Measurements from ENCODE around the gene DOHH. TPM values are rescaled to one million over a fixed set of nuclear protein-coding genes. Genes with fewer than 3 reads are reported as not detected.
A peak's percentile ranks its signal among the peaks of the same experiment; 100 is the strongest.

The DOHH gene
- total RNA-seq, 1 donor from 2014 or later = 12.2 TPM

- H3K27ac ChIP-seq = no peak overlapping the region
- H3K4me1 ChIP-seq = no peaks in the 10 kb centered on the region
- H3K4me3 ChIP-seq = no peak overlapping the region
- no peak for ATAC-seq
- peaks cover 49% of the 10 kb centered on the region for H3K36me3 ChIP-seq
- no peaks in the 10 kb centered on the region for H3K27me3 ChIP-seq
- DNase-seq = no peak
- no peak for TF ChIP-seq CTCF (IDR thresholded peaks at IDR 0.05)
- no peaks in the 10 kb centered on the region for H3K9me3 ChIP-seq
- intact Hi-C loops (cut with DNase I) = no loop called here
Observed at GRCh38 chr19:3492919-3493318, 7.6 kb downstream of the DOHH start.

GRCh38 chr19:3492131-3492839 lies 8.2 kb downstream of the DOHH start:
- Histone ChIP-seq H3K4me1 (no peaks in the 10 kb centered on the region), H3K27me3 (no peaks in the 10 kb centered on the region), H3K36me3 (peaks cover 49% of the 10 kb centered on the region), H3K27ac (no peak overlapping the region), H3K4me3 (no peak overlapping the region), H3K9me3 (no peaks in the 10 kb centered on the region)
- TF ChIP-seq CTCF (IDR thresholded peaks at IDR 0.05) = no peak
- intact Hi-C loops (cut with DNase I) = no loop called here
- ATAC-seq = peak; percentile 11
- no peak for DNase-seq

GRCh38 chr19:3491396-3492119 lies 8.9 kb downstream of the DOHH start:
- Histone ChIP-seq H3K27ac (no peak overlapping the region), H3K4me3 (no peak overlapping the region), H3K36me3 (peaks cover 48% of the 10 kb centered on the region), H3K9me3 (no peaks in the 10 kb centered on the region), H3K27me3 (no peaks in the 10 kb centered on the region), H3K4me1 (no peaks in the 10 kb centered on the region)
- peak; percentile 7 for ATAC-seq
- DNase-seq = no peak
- intact Hi-C loops (cut with DNase I) = no loop called here
- no peak for TF ChIP-seq CTCF (IDR thresholded peaks at IDR 0.05)

GRCh38 chr19:3483226-3483628 lies 17.2 kb downstream of the DOHH start, which contains the start of gene SMIM44:
TSS of gene SMIM44 (minus strand) at chr19:3483441. CDS start at chr19:3483403, 38 bp downstream.
- no peaks in the 10 kb centered on the region for H3K4me1 ChIP-seq
- no peak for ATAC-seq
- no peak within 1 kb of the TSS for H3K27ac ChIP-seq
- H3K27me3 ChIP-seq = peaks cover 42% of the 10 kb centered on the region
- intact Hi-C loops (cut with DNase I) = no loop called here
- no peak for TF ChIP-seq CTCF (IDR thresholded peaks at IDR 0.05)
- DNase-seq = no peak
- no peaks in the 10 kb centered on the region for H3K36me3 ChIP-seq
- H3K4me3 ChIP-seq = no peak within 1 kb of the TSS
- no peaks in the 10 kb centered on the region for H3K9me3 ChIP-seq

GRCh38 chr19:3482507-3483225 lies 17.8 kb downstream of the DOHH start:
- TF ChIP-seq CTCF (IDR thresholded peaks at IDR 0.05) = no peak
- intact Hi-C loops (cut with DNase I) = no loop called here
- DNase-seq (no peak), ATAC-seq (no peak)
- H3K4me1 ChIP-seq = no peaks in the 10 kb centered on the region
- H3K4me3 ChIP-seq = no peak overlapping the region
- H3K36me3 ChIP-seq = no peaks in the 10 kb centered on the region
- H3K27ac ChIP-seq = no peak overlapping the region
- H3K9me3 ChIP-seq = no peaks in the 10 kb centered on the region
- H3K27me3 ChIP-seq = peaks cover 42% of the 10 kb centered on the region

Measured in upper lobe of right lung (tissue), 1 donor.